Stimulated activated CD4-positive, alpha-beta T cell treated with anti-CD3 and anti-CD28 coated beads, Interleukin-15, amount 100 ng/mL, for 48 hours (primary cell): ENCODE results near the gene KIF26A.

Source experiments
- DNase-seq, 2 donors: peaks; one replicate each; pipeline ENCODE4 v3.0.0-alpha.2; 2020; ENCODE audit warnings: low read depth in 2 of 2

Gene KIF26A

DNA sequence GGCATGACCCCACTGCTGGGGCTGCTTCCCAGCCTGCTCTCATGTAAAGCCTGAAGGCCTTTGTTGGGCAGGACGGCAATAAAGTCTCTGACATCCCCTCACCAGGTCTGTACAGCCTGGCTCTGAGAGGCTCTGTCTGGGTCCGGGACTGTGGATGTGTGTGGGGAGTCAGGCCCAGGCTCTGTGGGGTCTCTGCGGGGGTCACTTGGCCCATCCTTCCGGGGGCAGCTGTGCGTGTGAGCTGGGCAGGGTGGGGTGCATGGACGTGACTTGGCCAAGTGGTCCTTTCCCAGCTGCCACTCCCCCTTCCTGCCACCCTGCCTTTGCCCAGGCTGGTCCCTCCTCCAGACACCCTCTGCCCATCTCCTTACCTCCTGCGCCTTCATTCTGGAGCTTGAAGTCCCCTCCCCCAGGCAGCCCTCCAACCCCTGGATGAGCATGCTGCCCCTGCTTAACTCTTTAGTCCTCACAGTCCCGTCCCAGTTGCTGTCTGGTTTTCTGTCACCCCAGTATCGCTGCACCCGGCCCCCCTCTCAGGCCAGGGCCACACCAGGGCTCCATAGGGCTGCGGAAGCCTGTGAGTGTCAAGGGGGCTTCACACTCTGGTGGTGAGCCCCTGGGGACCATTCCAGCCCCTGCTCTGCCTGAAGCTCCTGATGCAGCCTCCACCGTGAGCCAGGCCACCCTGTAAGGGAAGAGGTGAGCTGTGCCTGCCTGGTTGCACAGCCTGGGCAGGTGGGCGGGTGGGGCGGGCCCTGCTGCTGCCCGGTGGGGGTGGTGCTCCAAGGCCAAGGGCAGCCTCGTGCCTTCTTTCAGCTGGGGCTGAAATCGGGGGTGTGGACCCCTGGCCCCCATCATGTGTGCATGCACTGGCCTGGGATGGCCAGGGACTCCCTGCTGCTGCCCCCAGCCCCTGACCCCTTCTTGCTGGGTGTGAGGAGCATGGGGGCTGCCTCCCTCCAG, 25.5 kb upstream of the KIF26A start:
- no peak for DNase-seq

DNA sequence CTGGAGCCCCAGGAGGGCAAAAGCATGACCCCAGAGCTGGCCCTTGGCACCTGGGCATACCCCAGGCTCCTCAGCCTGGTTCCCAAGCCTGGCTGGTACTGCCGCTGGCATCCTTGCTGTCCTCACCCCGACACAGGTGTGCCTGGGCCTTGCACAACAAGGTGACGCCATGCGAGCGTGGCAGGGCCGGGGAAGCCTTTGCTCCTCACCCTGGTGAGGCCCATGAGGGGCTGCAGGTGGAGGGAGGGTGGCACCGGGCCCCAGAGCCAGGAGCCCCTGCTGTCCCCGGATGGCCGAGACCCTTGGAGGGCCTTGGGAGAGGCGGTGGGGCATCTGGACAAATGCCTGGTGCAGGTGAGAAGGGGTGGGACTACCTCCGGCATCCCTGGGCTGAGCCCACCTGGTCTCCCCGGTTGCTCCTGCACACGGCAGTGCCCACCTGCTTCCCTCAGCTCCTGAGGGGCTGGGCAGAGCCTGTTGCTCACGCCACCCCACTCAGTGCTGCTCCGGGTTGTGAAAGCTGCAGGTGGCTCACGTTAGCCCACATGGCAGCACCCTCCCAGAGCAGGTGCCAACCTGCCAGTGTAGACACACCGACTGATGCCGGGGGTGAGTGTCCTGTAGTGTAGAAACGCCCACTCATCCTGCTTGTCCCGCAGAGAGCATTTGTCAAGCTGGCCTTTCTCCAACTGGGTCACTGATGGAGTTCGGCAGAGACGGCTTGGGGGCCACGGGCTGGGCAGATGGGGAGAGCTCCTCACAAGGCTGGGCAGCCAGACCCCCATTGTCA, 24.6 kb upstream of the KIF26A start:
- DNase-seq: no peak

GRCh38 chr14:104114421-104115130, 23.8 kb upstream of the KIF26A start:
- DNase-seq: no peak

GRCh38 chr14:104115131-104115600, 23.2 kb upstream of the KIF26A start:
- DNase-seq: no peak

- no peak for DNase-seq
Measured at GRCh38 chr14:104115691-104116287, 22.6 kb upstream of the KIF26A start.

DNA sequence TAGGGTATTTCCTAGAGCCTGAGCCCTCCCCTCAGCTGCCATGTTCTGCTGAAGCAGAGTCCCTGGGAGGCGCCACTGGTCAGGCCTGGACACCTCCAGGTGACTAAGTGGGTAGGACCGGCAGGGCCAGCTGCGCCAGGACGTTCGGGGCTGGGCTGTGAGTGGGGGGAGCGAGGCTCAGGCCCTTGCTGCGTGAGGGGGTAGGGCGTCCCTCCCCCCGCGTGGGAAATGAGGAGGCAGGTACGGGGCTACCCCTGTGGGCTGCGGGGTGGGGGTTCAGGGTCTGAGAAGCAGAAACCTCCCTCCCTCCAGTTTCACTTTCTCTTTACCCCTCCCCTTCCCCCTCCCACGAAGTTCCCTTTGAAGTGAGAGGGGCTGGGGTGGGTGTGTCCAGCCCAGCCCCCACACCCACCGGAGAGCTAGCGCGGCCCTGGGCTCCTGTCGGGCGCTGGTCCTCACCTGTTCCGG, 22.1 kb upstream of the KIF26A start:
- DNase-seq: no peak

- no peak for DNase-seq
Measured at GRCh38 chr14:104116756-104117340, 21.5 kb upstream of the KIF26A start.

DNA sequence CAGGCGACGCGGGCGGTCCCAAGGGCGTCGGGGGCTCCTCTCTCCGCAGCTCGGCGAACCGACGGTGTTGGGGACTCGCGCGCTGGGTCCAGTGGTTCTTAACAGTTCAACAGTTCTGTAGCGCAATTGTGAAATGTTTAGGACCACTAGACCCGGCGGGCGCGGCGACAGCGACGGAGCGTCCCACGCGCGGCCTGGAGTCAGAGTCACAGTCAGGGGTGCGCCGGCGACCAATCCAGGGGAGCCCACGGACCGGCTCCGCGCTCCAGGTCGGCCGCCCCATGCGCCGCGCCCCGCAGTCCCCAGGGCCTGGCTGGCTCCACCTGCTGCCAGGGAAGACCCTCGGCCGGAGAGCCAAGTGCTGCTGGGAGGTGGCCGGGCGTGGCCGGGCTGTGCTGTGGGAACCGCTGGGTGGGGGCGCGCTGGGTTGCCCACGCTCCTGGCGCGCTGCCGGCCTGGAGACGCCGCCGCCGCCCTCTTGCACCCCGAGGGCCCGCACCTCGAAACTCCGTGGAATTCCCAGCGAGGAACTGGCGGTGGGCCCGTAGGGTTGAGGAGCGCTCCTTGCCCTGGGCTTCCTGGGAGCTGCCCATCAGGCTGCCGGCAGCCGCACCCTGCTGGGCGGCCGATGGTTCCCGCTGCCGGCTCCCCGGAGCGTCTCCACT, 20.9 kb upstream of the KIF26A start:
- no peak for DNase-seq

DNA sequence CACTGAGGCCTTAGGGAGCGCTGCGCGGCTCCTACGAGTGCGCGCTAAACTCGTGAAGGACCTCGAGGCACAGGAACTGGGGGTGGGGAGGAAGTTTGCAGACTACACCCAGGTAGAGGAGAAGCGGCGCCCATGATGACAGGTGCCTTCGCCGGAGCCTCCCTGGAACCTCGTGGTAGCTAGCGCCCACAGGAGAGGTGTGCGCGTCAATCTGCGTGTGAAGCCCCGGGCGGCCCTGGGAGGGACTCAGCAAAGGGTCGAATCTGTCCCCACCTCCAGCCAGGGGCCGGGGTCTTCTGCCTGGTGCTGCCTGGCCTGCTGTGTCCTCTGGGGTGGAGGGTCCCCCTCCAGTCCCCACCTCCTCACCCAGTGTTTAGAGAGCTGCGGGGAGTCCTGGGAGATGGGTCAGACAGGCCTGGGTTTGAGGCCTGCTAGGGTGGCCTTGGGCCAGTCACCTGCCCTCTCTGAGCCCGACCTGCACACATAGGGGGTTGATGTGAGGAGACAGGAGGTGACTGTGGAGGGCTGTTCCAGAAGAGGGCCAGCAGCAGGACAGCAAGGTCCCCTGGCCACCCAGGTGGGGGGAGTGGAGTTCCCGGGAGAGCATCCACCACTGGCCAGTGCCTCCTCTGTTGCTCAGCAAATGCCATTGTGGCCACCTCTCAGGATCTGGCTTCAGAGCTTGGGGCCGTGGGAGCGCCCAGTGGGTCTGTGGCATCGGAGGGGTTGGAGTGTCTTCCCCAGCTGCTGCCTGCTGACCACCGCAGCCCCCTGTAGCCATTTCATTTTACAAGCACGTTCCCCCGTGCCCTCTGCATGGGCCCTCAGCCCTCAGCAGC, 20.2 kb upstream of the KIF26A start:
- no peak for DNase-seq

GRCh38 chr14:104119119-104119487, 19.3 kb upstream of the KIF26A start:
- no peak for DNase-seq

GRCh38 chr14:104119488-104120251, 18.7 kb upstream of the KIF26A start:
- DNase-seq: no peak

DNA sequence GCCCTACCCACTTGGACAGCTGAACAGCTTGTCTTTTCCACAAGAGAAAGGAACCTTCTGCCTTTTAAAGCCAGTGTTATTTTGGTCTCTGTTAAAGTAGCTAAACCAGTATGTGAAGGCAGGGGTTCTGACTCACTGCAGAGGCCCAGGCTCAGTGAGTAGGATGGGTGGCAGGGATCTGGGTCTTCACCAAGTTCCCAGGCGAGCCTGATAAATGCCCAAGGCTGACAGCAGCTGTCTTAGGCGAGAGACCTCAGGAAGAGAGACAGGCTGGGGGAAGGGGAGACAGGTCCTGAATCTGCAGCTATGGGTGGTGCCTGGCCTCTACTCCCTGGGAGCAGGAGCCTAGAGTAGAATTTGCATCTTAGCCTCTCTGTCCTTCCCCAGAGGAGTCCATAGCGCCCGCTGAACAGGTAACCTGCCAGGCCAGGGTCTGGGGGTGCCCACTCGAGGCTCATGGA, 18.1 kb upstream of the KIF26A start:
- DNase-seq: no peak

DNA sequence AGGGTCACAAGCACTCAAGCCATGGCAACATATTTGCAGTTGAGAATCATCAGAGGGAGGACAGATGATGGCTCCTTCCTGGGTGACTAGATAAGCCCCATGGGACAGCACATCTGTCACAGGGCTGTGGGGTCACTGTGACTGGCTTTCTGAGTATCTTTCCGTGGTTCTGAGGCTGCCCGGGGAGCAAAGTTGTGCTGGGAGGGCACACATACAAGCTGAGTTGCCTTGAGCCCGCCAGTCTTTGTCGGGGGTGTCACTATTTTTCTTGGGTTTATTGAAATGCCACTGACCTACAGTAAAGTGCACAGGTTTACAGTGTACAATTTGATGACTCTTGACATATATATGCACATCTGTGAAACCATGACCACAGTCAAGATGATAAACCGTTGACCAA, 17.2 kb upstream of the KIF26A start:
- DNase-seq: no peak

DNA sequence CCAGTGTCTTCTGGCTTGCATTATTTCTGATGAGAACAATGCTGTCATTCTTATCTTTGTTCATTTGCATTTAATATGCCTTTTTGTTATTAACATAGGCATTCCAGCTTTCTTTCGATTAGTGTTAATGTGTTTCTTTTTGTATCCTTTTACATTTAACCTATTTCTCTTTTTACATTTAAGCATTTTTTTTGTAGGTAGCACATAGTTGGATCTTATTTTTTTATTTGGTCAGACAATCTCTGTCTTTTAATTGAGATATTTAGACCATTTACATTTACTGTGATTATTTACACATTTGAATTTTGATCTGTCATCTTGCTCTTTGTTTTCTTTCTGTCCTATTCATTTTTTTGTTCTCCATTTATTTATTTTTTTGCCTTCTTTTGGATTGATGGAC, 14.5 kb upstream of the KIF26A start:
- no peak for DNase-seq

GRCh38 chr14:104125011-104125410, 13.4 kb upstream of the KIF26A start:
- DNase-seq: no peak

- no peak for DNase-seq
Measured at GRCh38 chr14:104126753-104127152, 11.6 kb upstream of the KIF26A start.

- DNase-seq: no peak
Measured at GRCh38 chr14:104128981-104129380, 9.4 kb upstream of the KIF26A start.

GRCh38 chr14:104129556-104129955, 8.8 kb upstream of the KIF26A start:
- DNase-seq: no peak
